Measurements from ENCODE around the gene ADAMTS16. TPM values are rescaled to one million over a fixed set of nuclear protein-coding genes. Genes with fewer than 3 reads are reported as not detected.

Gene ADAMTS16
- total RNA-seq, 1 experiment from 2014 or later = 0.11 TPM

DNA sequence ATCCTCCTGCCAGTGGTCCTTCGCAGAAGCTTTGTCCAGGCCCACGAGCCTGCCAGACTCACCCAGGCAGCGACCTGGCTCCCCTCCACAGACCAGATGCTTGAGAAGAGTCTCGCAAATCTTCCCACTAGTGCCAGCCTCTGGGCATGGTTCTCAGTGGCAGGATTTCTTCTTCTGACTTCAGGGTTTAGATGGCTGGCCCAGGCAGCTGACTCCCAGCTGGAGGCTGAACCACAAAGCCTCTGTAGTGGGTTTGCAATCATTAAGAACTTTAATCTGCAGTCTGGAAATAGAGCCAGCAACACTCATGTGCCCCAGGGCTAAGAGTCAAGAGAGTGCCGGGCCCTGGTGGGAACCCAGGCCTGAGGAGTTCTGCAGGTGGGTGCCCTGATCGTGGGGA lies 191.7 kb downstream of the ADAMTS16 start:
- ChIA-PET CTCF (no interaction called here), POLR2A (no interaction called here)
- peaks cover 19% of the 10 kb centered on the region for H3K4me1 ChIP-seq
- H3K4me1 Mint-ChIP-seq (ENCODE audit: low read depth, unreplicated experiment) = peaks cover 22% of the 10 kb centered on the region
- BruUV-seq (replicated peaks) = no TSS peak
- no peak overlapping the region for H3K4me3 Mint-ChIP-seq (ENCODE audit: unreplicated experiment)
- H3K9me3 Mint-ChIP-seq (ENCODE audit: unreplicated experiment) = peaks cover 10% of the 10 kb centered on the region
- no peak overlapping the region for H3K27ac Mint-ChIP-seq (ENCODE audit: unreplicated experiment)
- H3K36me3 ChIP-seq (ENCODE audit: control insufficient read depth, insufficient read depth, low read length) = no peaks in the 10 kb centered on the region
- H3K27me3 Mint-ChIP-seq (ENCODE audit: insufficient read depth, unreplicated experiment) = no peaks in the 10 kb centered on the region
- H3K9me3 ChIP-seq = no peaks in the 10 kb centered on the region
- peak in 1 of 2 experiments; percentile 16 for DNase-seq
- intact Hi-C loops (cut with micrococcal nuclease; ENCODE audit: unreplicated experiment) = no loop called here
- TF ChIP-seq, protein P1, sequence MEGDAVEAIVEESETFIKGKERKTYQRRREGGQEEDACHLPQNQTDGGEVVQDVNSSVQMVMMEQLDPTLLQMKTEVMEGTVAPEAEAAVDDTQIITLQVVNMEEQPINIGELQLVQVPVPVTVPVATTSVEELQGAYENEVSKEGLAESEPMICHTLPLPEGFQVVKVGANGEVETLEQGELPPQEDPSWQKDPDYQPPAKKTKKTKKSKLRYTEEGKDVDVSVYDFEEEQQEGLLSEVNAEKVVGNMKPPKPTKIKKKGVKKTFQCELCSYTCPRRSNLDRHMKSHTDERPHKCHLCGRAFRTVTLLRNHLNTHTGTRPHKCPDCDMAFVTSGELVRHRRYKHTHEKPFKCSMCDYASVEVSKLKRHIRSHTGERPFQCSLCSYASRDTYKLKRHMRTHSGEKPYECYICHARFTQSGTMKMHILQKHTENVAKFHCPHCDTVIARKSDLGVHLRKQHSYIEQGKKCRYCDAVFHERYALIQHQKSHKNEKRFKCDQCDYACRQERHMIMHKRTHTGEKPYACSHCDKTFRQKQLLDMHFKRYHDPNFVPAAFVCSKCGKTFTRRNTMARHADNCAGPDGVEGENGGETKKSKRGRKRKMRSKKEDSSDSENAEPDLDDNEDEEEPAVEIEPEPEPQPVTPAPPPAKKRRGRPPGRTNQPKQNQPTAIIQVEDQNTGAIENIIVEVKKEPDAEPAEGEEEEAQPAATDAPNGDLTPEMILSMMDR (IDR thresholded peaks at IDR 0.05; ENCODE audit: insufficient read depth in 1 of 2, low read depth in 1 of 2, low read length in 1 of 2, severe bottlenecking in 1 of 2, unreplicated experiment in 1 of 2) = no peak
- H3K4me3 ChIP-seq (ENCODE audit: low read depth, low read length) = no peak overlapping the region
- no peaks in the 10 kb centered on the region for H3K27me3 ChIP-seq (replicated peaks; ENCODE audit: control insufficient read depth, insufficient read depth, low read length)
- peaks cover 14% of the 10 kb centered on the region for H3K36me3 Mint-ChIP-seq (ENCODE audit: insufficient read depth, unreplicated experiment)

DNA sequence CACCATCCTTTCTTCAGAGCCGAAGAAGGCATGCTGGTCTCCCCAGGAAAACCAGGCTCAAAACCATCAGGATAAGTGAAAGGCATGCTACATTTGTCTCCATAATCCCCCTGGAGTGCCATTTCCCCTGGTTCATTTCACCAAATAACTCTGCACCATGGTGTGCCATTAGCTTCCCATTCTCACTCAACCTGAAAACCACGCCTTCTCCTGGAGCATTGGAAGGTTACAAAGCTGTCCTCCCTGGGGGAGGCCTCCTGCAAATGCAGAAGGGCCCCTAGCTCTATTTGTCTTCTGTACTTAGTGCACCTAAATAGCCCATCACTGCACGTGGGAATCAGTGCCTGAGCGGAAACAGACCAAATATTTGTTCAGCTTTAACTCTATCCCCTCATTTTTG lies 192.2 kb downstream of the ADAMTS16 start:
- H3K4me3 Mint-ChIP-seq (ENCODE audit: unreplicated experiment) = no peak overlapping the region
- intact Hi-C loops (cut with micrococcal nuclease; ENCODE audit: unreplicated experiment) = no loop called here
- no TSS peak for BruUV-seq (replicated peaks)
- ChIA-PET CTCF (no interaction called here), POLR2A (no interaction called here)
- TF ChIP-seq, protein P1 (IDR thresholded peaks at IDR 0.05; ENCODE audit: insufficient read depth in 1 of 2, low read depth in 1 of 2, low read length in 1 of 2, severe bottlenecking in 1 of 2, unreplicated experiment in 1 of 2) = no peak
- Histone ChIP-seq H3K4me1 (peaks cover 24% of the 10 kb centered on the region), H3K27me3 (replicated peaks; ENCODE audit: control insufficient read depth, insufficient read depth, low read length) (no peaks in the 10 kb centered on the region), H3K36me3 (ENCODE audit: control insufficient read depth, insufficient read depth, low read length) (no peaks in the 10 kb centered on the region), H3K4me3 (ENCODE audit: low read depth, low read length) (no peak overlapping the region), H3K9me3 (no peaks in the 10 kb centered on the region)
- DNase-seq = peak; percentile 27 to 46
- H3K4me1 Mint-ChIP-seq (ENCODE audit: low read depth, unreplicated experiment) = peaks cover 22% of the 10 kb centered on the region
- H3K36me3 Mint-ChIP-seq (ENCODE audit: insufficient read depth, unreplicated experiment) = peaks cover 14% of the 10 kb centered on the region
- H3K27me3 Mint-ChIP-seq (ENCODE audit: insufficient read depth, unreplicated experiment) = no peaks in the 10 kb centered on the region
- H3K9me3 Mint-ChIP-seq (ENCODE audit: unreplicated experiment) = peaks cover 10% of the 10 kb centered on the region
- H3K27ac Mint-ChIP-seq (ENCODE audit: unreplicated experiment) = no peak overlapping the region

DNA sequence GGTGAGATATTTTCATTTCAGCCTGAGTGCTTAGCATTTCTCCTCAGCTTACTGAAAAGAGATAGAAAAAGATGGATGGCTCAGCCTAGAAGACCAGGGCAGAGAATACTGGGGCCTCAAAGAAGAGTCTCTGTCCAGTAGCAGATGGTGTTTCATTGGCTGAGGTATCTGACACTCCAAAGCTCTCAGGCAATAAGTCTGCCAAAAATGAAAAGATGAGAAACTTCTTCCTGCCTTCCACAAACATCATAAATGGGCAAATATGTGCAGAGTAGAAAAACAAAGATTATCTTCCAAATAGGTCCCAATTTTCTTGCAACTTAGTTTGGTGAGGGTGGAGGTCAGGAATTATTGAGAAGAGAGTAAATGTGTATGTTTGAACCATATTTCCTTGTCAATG lies 195.0 kb downstream of the ADAMTS16 start:
- Mint-ChIP-seq H3K27ac (ENCODE audit: unreplicated experiment) (peak overlapping the region; percentile 22), H3K9me3 (ENCODE audit: unreplicated experiment) (no peaks in the 10 kb centered on the region), H3K36me3 (ENCODE audit: insufficient read depth, unreplicated experiment) (peaks cover 14% of the 10 kb centered on the region), H3K4me3 (ENCODE audit: unreplicated experiment) (no peak overlapping the region), H3K4me1 (ENCODE audit: low read depth, unreplicated experiment) (peaks cover 22% of the 10 kb centered on the region), H3K27me3 (ENCODE audit: insufficient read depth, unreplicated experiment) (no peaks in the 10 kb centered on the region)
- no TSS peak for BruUV-seq (replicated peaks)
- no peaks in the 10 kb centered on the region for H3K9me3 ChIP-seq
- peaks cover 25% of the 10 kb centered on the region for H3K4me1 ChIP-seq
- no peaks in the 10 kb centered on the region for H3K36me3 ChIP-seq (ENCODE audit: control insufficient read depth, insufficient read depth, low read length)
- H3K4me3 ChIP-seq (ENCODE audit: low read depth, low read length) = no peak overlapping the region
- TF ChIP-seq, protein P1 (IDR thresholded peaks at IDR 0.05; ENCODE audit: insufficient read depth in 1 of 2, low read depth in 1 of 2, low read length in 1 of 2, severe bottlenecking in 1 of 2, unreplicated experiment in 1 of 2) = no peak
- intact Hi-C loops (cut with micrococcal nuclease; ENCODE audit: unreplicated experiment) = no loop called here
- POLR2A ChIA-PET = no interaction called here
- H3K27me3 ChIP-seq (replicated peaks; ENCODE audit: control insufficient read depth, insufficient read depth, low read length) = no peaks in the 10 kb centered on the region
- CTCF ChIA-PET = no interaction called here
- DNase-seq = peak; percentile 17 to 28

All from Caco-2 (cell line).